GM18505 (cell line): ENCODE results near the gene PCARE.

Experiments
- ATAC-seq: cut with Tn5 transposase; IDR thresholded peaks from one replicate; pipeline ENCODE4 v1.9.1; 2021; ENCODE audit not compliant: unreplicated experiment
- POLR2A ChIP-seq: IDR thresholded peaks from 4 replicates; pipeline ENCODE4 v1.6.1; 2011; ENCODE audit warnings: borderline replicate concordance; ENCODE audit not compliant: insufficient read depth, insufficient read length; ENCODE audit errors: extremely low read depth

PCARE gene

DNA sequence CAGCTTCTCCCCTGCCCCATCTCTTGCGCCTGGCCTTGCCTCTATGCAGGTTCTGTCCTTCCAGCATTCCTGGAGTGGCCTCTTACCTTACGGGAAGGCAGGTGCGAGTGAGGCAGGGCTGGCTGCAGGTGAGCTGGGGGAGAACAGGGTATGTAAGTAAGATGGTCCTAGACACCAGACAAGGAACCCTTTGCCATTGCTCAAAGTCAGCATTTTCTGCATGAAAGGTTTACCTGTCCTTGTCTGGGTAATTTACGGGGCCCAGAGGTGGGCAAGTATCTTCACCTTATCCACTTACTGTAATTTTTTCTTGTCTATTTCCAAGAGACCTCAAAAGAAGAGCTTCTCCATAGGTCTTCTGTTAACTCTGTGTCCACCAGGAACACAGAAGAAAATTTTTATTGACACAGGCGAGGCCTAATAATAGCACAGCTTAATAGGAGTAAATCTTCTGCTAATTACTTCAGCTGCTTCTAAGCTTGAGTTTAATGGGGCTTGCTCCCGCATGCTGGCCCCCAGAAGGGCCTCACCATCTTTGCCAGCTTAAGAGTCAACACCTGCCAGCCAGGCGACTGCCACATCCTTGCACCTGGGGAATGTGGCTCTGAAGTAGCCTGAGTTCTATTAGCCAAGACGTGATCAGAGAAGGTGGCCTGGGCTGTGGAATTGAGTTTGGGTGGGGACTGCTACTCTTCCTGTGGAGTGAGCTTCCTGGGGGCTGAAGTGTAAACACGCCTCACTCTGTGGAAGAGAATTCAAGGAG lies 27.1 kb downstream of the PCARE start:
- no peak for ATAC-seq
- no peak for TF ChIP-seq POLR2A

DNA sequence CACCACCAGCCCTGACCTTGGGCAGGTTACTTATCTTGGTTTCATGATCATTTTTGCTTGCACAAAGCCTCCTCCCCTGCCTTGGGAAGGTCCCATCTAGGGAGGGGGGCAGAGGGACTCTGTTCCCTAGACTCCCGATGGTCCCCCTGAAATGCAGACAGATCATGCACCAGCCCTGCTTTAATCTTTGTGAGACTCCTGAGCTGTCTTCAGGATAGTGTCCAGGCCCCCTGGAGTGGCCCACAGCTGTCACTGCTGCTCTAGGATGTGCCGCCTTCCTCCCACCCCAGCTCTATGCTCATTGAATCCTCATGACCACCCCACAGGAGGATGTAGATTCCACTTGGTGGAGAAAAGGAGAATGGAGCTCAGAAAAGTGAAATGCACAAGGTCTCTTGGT lies 28.0 kb downstream of the PCARE start:
- no peak for ATAC-seq
- no peak for TF ChIP-seq POLR2A

DNA sequence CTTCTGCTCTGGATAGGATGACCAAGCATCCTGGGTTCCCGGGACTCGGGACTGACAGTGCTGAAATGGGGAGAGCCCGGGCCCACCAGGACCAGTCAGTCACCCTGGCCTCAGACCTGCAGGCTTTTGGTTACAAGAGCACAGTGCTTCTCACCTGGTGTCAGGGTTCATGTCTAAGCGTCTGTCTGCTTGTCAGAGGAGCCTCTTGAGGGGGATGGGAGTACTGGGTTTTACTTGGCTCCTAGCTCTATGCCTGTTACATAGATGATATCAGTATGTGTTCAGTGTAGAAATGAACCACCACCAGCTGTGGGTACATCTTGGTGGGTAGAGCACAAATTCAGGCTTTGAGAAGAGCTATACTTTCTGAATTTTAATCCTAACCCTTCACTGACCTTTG lies 29.9 kb downstream of the PCARE start:
- no peak for TF ChIP-seq POLR2A
- ATAC-seq: no peak

DNA sequence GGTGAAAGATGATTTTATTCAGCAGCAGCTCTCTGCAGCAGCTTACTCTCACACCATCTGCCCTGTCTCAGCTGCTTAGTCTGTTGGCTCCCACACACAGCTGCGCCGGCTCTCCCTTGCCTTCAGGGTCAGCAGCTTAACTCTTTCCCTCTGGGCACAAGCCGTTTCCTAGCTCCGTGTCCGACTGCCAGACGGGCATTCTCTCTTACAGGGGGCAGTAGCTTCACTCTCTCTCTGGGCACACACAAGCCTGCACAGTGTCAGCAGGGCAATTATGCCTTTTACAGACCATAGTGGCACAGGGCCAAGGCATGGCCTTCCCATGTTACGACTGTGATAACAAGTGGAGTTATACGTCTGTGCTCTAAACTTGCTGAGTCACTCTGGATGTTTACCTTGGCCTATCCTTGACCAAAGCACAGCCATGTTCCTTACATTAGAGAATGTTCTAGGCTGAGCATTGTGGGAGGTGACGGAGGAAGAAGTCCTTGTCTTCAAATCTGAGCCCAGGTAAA lies 31.7 kb downstream of the PCARE start:
- TF ChIP-seq POLR2A: no peak
- ATAC-seq: no peak

DNA sequence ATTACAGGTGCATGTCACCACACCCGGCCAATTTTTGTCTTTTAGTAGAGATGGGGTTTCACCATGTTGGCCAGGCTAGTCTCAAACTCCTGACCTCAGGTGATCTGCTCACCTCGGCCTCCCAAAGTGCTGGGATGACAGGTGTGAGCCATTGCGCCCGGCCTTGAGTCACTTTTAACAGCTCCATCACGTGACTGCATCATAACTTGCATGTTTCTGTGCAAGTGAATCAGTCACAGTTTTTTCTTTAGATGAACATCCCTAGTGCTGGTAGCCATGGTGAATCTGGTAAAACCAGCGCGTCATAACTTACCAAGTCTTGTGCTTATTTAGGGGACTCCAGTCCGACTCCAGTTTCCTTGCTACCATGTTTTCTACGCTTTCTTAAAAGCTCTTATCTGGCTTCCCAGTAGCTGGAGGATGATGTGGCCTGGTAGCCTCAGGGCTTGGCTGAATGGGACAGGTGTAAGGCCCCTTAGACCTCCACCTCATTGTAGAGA lies 33.1 kb downstream of the PCARE start:
- no peak for TF ChIP-seq POLR2A
- no peak for ATAC-seq

DNA sequence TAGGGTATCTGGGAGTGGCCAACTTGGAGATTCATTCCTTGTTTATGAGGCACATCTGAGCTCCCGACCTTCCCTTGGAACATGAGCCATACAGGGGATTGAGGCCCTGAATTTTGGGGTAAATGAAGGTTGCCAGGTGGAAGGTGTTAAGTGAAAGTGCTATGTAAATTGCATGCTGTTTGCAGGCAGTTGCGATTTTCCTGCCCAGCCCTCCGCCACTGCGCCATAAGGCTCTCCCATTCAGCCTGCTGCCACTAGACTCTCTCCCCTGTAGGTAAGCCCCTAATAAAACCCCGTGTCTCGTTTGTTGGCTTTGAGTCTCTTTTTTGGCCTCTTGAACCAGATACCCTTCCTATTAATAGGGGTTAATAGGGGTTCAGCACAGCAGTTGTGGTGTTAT lies 33.8 kb downstream of the PCARE start:
- ATAC-seq: no peak
- no peak for TF ChIP-seq POLR2A

DNA sequence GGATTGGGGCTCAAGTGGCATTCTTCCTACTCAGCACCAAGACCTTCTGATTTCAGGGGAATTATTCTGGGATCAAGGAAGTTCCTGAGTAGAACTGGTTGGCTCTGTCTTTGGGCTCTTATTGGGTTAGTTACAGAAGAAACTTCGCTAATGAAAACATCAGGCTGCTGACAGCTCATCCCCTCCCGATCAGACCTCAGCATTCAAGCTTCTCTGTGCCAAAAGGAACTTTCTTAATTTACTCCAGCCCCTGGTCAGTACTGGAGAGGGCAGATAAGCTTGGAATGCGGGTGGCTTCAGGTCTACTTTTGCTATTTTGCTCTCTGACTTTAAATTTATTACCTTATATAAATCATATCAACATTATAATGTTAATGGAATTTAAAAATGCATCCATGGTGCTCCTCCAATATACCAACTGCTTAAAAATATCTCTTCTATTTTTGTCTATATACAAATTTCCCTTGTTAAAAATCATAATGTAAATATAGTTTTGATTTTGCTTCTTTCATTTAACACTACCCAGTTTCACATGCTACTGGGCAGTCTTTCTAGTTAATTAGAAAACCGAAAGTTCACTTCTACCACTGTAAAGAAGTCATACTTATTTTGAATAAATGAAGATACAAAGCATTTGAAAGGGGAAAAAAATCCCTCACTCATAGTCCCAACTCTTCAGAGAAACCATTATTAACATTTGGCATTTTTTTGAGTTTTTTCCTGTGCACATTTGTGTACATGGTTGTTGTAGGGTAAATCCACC lies 34.4 kb downstream of the PCARE start:
- no peak for ATAC-seq
- TF ChIP-seq POLR2A: no peak

DNA sequence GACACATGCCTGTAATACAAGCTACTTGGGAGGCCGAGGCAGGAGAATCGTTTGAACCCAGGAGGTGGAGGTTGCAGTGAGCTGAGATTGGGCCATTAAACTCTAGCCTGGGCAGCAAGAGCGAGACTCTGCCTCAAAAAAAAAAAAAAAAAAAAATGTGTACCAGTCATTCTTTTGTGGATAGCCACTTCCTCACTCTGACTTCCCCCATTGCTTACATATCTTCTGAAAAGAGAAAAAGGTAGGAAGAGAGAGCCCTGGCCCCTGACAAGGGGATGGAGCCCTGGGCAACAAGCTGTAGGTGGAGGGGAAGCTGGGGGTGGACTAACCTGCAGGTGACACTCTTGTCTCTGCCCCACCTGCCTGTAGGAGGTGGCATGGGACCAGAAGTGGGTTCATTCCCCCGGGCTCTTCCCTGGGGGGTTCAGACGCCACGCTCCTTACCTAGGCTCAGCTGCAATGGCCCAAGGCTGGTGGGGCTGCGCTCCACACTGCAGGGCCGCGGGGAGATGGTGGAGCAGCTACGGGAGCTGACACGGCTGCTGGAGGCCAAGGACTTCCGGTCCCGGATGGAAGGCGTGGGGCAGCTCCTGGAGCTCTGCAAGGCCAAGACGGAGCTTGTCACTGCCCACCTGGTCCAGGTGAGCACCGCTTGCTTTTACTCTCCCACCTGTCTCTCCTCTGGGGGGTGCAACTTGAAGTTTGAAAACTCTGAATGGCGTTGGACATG lies 39.1 kb downstream of the PCARE start:
- no peak for TF ChIP-seq POLR2A
- ATAC-seq: no peak

DNA sequence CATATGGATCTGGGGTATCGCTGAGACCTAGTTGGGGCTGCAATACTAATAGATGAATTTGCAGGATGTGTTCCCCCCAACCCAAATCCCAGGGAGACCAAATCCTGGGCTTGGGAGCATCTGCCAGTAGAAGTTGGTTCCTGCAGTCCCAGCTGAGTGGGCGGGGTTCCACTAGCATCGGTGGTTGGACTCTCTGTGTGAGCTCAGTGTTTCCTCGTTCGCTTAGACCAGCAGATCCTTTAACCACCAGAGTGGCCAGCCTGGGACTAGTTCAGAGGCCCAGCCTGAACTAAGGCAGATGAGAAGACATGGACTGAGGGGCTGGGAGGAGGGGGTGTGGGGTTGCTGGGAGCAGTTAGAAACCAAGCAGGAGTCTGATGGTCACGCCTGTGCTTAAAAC lies 40.7 kb downstream of the PCARE start:
- no peak for TF ChIP-seq POLR2A
- ATAC-seq: no peak

DNA sequence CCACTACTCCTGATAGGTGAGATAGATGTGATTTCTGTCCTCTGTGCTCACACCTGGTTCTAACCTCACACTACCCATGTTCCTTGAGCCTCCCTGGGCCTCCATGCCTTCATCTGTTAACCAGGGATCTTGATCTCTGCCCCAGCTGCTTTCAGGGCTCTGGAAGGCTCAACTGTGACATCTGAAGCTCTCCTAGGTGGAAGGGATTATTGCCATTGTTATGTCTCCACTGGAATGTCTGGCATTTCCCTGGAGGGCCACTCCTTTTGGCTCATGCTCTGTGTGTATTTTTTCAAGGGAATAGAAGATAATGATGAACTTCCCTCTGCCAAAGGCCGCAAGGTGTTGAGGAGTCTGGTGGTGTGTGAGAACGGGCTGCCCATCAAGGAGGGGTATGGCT lies 41.2 kb downstream of the PCARE start:
- TF ChIP-seq POLR2A: no peak
- ATAC-seq: no peak

DNA sequence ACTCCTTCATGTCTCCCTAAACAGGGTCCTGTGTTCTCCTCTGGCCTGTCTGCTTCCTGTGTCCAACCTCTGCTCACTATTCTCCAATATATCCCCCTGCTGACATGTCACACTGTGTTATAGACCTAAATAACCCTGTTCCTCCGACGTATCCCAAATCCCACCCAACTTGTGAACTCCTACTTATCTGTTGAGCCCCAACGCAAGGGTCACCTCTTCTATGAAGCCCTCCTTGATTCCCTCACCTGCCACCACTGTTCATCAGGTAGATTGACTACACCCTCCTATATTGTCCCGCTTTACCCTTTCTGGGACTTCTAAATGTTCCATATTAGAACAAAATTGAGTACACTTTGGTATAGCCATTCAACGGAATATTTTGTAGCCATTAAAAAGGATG lies 42.1 kb downstream of the PCARE start:
- TF ChIP-seq POLR2A: no peak
- no peak for ATAC-seq

DNA sequence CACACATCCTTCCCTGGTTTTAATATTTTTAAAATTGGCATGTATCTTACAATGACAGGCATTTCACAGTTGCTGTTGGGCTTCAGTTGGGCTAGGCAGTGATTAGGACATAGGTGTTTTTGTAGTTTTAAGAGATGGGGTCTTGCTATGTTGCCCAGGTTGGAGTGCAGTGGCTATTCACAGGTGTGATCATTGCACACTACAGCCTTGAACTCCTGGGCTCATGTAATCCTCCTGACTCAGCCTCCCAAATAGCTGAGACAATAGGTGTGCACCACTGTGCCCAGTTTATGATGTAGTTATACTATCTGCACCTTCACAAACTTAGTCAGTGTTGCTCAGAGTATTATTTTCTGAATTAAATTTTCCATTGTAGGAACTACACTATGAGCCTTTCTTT lies 43.3 kb downstream of the PCARE start:
- no peak for ATAC-seq
- TF ChIP-seq POLR2A: no peak

DNA sequence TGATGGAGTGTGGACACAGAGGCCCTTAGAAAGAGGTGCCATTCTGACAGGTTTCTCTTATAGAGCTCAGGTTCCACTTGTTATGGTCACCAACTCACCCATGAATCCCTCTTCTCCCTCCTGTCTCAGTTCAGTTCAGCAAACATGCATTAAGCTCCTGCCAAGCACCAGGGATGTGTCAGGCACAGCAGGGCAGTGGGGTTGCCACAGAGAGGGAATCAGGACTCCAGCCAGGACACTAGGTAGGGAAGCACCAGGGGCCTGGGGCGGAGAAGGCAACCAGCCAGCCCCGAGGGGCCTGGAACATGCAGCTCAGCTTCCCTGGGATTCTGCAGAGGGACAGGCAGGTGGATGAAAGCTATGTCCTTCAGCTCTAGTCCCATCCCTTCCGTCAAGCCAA lies 48.6 kb downstream of the PCARE start:
- ATAC-seq: no peak
- TF ChIP-seq POLR2A: no peak
